HFFc6 (cell line): Measurements from ENCODE around the gene RBM47. TPM values are rescaled to one million over a fixed set of nuclear protein-coding genes. Genes with fewer than 3 reads are reported as not detected.

Experiments
- DNase-seq: peaks from one replicate; pipeline ENCODE4 v3.0.0-alpha.2; 2018
- H3K27ac Mint-ChIP-seq: 2 replicates; pipeline ENCODE4 v1.8.0; 2020; ENCODE audit warnings: mild to moderate bottlenecking, mixed read lengths
- H3K27me3 Mint-ChIP-seq: 2 replicates; pipeline ENCODE4 v1.8.0; 2021; ENCODE audit warnings: mild to moderate bottlenecking, moderate library complexity, mixed read lengths; ENCODE audit not compliant: insufficient read depth
- H3K36me3 Mint-ChIP-seq: 2 replicates; pipeline ENCODE4 v1.8.0; 2021; ENCODE audit warnings: low read depth, mixed read lengths
- H3K4me1 Mint-ChIP-seq: 2 replicates; pipeline ENCODE4 v1.8.0; 2020; ENCODE audit warnings: low read depth, mixed read lengths
- H3K4me3 Mint-ChIP-seq: 2 replicates; pipeline ENCODE4 v1.8.0; 2020; ENCODE audit warnings: mild to moderate bottlenecking, moderate library complexity, mixed read lengths
- H3K9me3 Mint-ChIP-seq: 2 replicates; pipeline ENCODE4 v1.8.0; 2020; ENCODE audit warnings: mild to moderate bottlenecking, mixed read lengths
- CTCF ChIP-seq: fragments of 200-600 bp; sonication (generic); IDR thresholded peaks from 2 replicates; pipeline ENCODE4 v1.5.0; 2021; ENCODE audit warnings: antibody characterized with exemption, mild to moderate bottlenecking
- total RNA-seq, 6 experiments: library from RNA; stranded (reverse); fragmentation: NEBNext Ultra II Directional; extraction: Animal tissue kit (Norgen Biotek cat#: 25700); gene quantifications; 2 replicates in 1 of 6; 3 replicates in 5 of 6; pipeline ENCODE4 v1.2.3, GENCODE V29; 2021

RBM47 gene
- total RNA-seq, 6 experiments from 2014 or later = 0.95 to 1.5 (median 1.4) TPM

- Mint-ChIP-seq H3K4me1 (peaks cover 26% of the 10 kb centered on the region), H3K36me3 (no peaks in the 10 kb centered on the region), H3K4me3 (no peak overlapping the region), H3K27ac (no peak overlapping the region), H3K9me3 (no peaks in the 10 kb centered on the region), H3K27me3 (no peaks in the 10 kb centered on the region)
- no peak for TF ChIP-seq CTCF
- no peak for DNase-seq
These were observed 33.1 kb downstream of the RBM47 start for GRCh38 chr4:40596522-40596921.

- no peak for DNase-seq
- no peak for TF ChIP-seq CTCF
- H3K36me3 Mint-ChIP-seq = no peaks in the 10 kb centered on the region
- H3K9me3 Mint-ChIP-seq = no peaks in the 10 kb centered on the region
- no peak overlapping the region for H3K27ac Mint-ChIP-seq
- H3K4me3 Mint-ChIP-seq = no peak overlapping the region
- H3K4me1 Mint-ChIP-seq = peaks cover 26% of the 10 kb centered on the region
- no peaks in the 10 kb centered on the region for H3K27me3 Mint-ChIP-seq
These were observed 33.7 kb downstream of the RBM47 start for GRCh38 chr4:40595981-40596380.

GRCh38 chr4:40594261-40595178, 35.1 kb downstream of the RBM47 start:
- H3K27me3 Mint-ChIP-seq = no peaks in the 10 kb centered on the region
- peaks cover 26% of the 10 kb centered on the region for H3K4me1 Mint-ChIP-seq
- TF ChIP-seq CTCF = no peak
- peak; percentile 80 for DNase-seq
- peak overlapping the region; percentile 61 for H3K27ac Mint-ChIP-seq
- no peaks in the 10 kb centered on the region for H3K36me3 Mint-ChIP-seq
- no peaks in the 10 kb centered on the region for H3K9me3 Mint-ChIP-seq
- H3K4me3 Mint-ChIP-seq = no peak overlapping the region

- H3K36me3 Mint-ChIP-seq = peaks cover 7% of the 10 kb centered on the region; the same call in 1 of the 2 replicates
- H3K27me3 Mint-ChIP-seq = no peaks in the 10 kb centered on the region
- TF ChIP-seq CTCF = no peak
- no peak overlapping the region for H3K4me3 Mint-ChIP-seq
- no peaks in the 10 kb centered on the region for H3K9me3 Mint-ChIP-seq
- H3K4me1 Mint-ChIP-seq = peaks cover 44% of the 10 kb centered on the region
- DNase-seq = no peak
- no peak overlapping the region for H3K27ac Mint-ChIP-seq
These were observed 37.6 kb downstream of the RBM47 start for GRCh38 chr4:40592034-40592433.

- no peak for TF ChIP-seq CTCF
- Mint-ChIP-seq H3K36me3 (peaks cover 7% of the 10 kb centered on the region; the same call in 1 of the 2 replicates), H3K27ac (peak overlapping the region; percentile 63), H3K9me3 (no peaks in the 10 kb centered on the region), H3K27me3 (no peaks in the 10 kb centered on the region), H3K4me3 (0 out of 2 replicates have a peak overlapping the region, but pooled peaks have one; percentile 18), H3K4me1 (peaks cover 39% of the 10 kb centered on the region)
- peak; percentile 77 for DNase-seq
These were observed 41.8 kb downstream of the RBM47 start for GRCh38 chr4:40587826-40588225.
